ENCODE data around the gene RRP8.

Gene RRP8

GRCh38 chr11:6565988-6566703 is 37.3 kb downstream of the RRP8 start:
- DNase-seq = no peak

DNA sequence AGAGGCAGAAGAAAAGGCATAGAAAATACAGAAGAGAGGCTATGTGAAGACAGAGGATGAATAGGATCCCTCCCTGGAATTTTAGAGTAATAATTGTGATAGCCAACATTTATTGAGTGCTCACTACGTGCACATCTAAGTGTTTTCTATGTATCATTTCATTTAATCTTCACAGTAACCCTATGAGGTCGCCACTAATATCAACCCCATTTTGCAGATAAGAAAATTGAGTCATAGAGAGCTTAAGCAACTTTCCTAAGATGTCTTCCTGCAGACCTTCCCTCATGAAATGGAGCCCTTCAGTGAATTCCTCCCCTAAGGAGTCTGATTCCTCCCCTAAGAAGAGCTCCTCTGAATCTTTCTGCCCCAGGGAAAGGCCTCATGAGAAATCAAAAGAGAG is 38.1 kb downstream of the RRP8 start:
- no peak for DNase-seq

DNA sequence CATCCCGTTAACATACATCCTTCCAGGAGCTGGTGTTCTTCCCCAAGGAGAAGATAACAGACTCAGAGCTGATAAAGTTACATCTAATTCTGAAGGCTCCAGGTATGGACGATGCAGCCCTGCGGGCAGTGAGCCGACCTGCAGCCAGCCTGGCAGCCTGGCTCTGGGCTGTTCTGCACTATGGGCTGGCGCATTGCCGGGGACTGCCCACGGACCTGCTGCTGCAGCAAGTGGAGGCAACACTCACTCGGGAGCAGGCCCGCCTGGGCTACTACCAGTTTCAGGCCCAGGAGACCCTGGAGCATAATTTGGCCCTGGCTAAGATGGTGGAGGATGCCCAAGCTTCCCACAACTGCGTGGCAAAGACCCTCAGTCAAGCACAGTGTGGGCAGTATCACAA is 39.7 kb downstream of the RRP8 start:
- DNase-seq = no peak

DNA sequence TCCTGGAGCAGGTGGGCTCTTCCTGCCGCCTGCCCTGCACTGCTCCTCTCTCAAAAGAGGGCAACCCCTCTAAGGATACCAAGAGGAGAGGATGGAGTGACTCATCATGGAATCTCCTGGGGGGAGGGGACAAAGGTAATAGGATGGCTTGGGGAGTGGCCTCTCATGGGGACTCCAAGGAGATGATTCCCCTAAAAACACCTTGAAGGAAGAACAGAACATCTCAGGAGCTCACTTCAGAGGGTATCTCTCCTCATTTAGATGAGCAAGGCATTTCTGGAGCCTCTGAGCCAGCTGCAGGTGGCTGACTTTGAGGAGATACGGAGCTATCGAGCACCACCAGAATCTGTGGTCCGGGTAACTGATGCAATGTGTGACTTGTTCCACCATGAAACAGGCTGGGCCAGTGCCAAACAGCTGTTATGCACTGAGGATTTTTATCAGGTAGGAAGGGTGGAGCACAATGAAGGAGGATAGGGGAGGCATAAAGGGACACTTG is 40.2 kb downstream of the RRP8 start:
- DNase-seq = no peak

GRCh38 chr11:6561288-6561687 is 42.1 kb downstream of the RRP8 start:
- DNase-seq = no peak

DNA sequence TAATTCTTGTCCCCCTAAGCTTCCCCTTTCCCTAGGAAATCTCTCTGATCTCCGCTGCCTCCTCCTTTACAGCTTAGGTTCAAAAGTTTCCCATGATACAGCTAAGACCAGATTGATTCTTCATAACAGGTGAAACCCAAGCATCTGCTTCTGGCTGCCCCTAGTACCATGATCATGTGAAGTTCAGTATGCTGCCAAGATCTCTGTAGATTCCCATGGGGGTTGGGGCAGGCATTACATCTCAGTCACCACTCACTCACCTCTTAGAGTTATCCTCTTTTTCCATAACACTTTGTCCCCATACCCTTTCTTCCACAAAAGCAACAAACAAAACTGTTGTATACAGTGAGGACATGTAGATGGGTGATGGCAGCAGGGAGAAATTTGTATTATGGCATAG is 44.0 kb downstream of the RRP8 start:
- no peak for DNase-seq

DNA sequence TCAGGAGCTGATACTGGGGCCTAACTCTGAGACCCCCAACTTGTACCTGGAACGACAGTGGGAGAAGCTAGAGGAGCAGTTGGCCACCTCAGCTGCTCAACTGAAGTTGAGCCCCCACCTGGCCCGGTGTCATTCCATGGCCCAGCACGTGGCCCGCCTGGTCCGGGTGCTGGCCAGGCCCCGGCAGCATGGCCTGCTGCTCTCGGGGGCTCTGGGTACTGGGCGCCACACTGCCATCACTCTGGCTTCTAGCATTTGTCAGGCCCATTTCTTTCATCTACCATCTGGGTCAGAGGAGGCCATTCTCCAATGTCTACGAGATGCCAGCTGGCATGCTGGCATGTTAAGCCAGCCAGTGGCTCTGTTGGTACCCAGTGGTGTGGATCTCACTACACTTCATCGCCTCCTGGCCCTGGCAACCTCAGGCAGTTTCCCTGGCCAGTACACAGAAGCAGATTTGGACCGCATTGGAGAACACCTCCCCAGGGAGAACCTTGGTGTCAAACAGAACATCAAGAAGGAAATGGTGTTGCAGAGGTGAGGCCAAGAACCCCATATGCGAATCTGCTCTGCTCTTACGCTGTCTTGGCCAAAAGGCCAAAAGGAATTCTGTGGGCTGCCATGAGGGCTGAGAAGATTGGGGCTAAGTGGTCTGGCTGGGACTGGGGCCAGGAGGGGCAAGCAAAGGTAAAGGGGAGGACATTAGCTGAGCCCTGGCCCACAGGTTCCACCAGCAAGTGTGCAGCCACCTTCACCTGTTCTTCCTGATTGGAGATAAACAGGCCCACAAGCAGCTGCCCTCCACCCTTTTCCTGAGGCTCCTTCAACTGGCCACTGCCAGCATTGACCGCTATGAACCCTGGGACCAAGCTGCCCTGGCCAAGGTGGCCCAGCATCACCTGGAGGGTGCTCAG is 45.4 kb downstream of the RRP8 start:
- DNase-seq = no peak

- no peak for DNase-seq
These were observed 46.4 kb downstream of the RRP8 start for GRCh38 chr11:6557063-6557462.

- no peak for DNase-seq
These were observed 47.1 kb downstream of the RRP8 start for GRCh38 chr11:6556139-6556949.

- no peak for DNase-seq
These were observed 48.3 kb downstream of the RRP8 start for GRCh38 chr11:6554828-6555706.

- DNase-seq = no peak
These were observed 49.8 kb downstream of the RRP8 start for GRCh38 chr11:6553634-6554033.

DNA sequence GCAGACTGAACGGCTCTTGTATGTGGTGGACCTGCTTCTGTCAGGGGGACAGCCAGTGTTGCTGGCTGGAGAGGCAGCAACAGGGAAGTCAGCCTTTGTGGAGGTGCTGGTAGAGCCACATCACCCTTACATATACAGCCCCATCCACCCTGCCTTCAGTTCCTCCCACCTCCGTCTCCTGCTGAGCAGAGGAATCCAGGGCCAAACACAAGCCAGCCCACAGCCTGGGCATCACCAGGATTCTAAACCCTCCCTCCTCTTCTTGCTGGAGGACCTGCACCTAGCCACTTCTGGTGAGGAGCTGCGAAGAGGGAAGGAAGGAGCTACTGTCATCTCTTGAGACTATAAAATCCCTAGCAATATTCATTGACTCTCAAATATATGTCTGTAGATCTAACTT is 54.8 kb downstream of the RRP8 start:
- DNase-seq = no peak

GRCh38 chr11:6548121-6548520 is 55.3 kb downstream of the RRP8 start:
- DNase-seq = no peak

DNA sequence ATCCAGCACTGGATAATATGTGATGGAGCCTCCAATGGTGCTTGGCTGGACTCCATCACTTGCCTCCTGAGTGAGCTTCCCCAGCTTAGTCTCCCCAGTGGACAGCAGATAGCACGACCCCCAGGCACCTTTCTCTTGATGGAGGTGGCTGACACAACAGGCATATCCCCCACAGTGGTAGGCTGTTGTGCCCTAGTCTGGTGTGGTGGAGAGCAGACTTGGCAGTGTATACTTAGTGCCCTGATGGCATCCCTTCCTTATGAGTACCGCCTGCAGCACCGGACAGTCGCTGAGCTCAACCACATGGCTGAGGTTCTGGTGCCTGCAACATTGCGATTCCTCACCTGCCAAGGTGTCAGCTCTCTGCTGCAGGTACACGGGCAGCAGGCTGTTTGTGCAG is 56.2 kb downstream of the RRP8 start:
- no peak for DNase-seq

DNA sequence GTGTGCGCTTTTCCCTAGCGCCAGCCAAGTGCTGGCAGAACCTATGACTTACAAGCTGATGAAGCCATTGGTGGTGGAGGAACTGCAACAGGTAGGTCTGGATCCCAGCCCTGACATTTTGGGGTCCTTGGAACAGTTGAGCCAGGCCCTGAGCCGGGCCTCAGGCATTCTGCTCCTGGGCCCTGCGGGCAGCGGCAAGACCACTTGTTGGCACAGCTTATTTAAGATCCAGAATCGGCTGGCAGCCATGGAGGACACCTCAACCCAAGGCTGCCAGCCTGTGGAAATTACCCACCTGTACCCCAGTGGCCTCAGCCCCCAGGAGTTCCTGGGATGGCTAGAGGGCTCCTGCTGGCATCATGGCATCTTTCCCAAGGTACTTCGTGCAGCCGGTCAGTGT is 56.7 kb downstream of the RRP8 start:
- no peak for DNase-seq

DNA sequence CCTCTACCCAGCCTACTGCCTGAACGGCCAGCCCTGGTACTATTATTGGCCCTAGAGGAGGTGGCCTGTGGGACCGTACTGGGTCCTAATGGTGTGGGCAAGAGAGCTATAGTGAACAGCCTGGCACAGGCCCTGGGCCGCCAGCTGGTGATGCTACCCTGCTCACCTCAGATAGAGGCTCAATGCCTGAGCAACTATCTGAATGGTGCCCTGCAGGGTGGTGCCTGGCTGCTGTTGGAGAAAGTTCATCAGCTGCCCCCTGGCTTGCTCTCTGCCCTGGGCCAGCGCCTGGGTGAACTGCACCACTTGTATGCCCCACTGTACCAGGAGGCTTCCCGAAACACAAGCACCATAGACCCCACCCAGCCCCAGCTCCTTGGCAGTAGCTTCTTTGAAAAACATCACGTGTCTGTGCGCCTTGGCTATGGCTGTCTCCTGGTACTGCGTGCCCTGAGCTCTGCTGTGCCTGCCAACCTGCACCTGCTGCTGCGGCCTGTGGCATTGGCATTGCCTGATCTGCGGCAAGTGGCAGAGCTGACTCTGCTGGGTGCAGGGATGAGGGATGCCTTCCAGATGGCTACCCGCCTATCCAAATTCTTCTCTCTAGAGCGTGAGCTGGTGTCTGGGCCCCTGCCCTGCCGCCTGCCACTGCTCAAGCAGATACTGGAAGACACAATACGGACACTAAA is 57.4 kb downstream of the RRP8 start:
- DNase-seq = no peak
